ENCODE measurements around the gene PEX14.

GRCh38 chr1:10598389-10598702, 123.6 kb downstream of the PEX14 start:
- no peak for TF ChIP-seq CTCF (IDR thresholded peaks at IDR 0.05; ENCODE audit: insufficient read depth, low read length, poor library complexity, severe bottlenecking)
- TF ChIP-seq EZH2phosphoT487 (conservative IDR thresholded peaks at IDR 0.05; ENCODE audit: low read length): no peak
